ENCODE data around the gene COX7A2L. TPM values are rescaled to one million over a fixed set of nuclear protein-coding genes. Genes with fewer than 3 reads are reported as not detected.

The COX7A2L gene
- total RNA-seq, 1 donor from 2014 or later: 445 TPM

DNA sequence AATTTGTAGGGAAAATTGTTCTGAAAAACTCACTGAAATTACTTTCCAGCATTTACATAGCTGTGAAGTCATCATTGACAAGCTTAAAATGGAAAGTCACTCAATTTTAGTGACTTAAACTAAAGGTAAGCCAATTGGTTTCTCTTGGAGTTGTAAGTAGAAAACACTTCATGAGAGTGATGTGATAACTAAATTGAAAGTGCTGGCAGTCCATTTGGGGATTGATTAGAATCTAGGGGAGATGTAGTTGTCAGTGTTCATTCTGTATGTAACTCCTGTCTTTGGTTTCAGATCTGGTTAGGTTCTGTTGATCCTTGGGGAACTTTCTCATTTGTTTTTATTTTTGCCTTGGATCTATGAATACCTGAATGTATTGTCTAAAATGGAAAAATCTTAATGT lies 53.8 kb downstream of the COX7A2L start:
- Histone ChIP-seq H3K4me3 (ENCODE audit: low read depth, low read length) (no peak overlapping the region), H3K27me3 (ENCODE audit: control insufficient read depth, insufficient read depth, low read length) (no peaks in the 10 kb centered on the region), H3K36me3 (ENCODE audit: control insufficient read depth, insufficient read depth, low read length) (peaks cover 2% of the 10 kb centered on the region)
- FAIRE-seq (no peak), DNase-seq (ENCODE audit: low read depth) (no peak)
- TF ChIP-seq, protein P1, sequence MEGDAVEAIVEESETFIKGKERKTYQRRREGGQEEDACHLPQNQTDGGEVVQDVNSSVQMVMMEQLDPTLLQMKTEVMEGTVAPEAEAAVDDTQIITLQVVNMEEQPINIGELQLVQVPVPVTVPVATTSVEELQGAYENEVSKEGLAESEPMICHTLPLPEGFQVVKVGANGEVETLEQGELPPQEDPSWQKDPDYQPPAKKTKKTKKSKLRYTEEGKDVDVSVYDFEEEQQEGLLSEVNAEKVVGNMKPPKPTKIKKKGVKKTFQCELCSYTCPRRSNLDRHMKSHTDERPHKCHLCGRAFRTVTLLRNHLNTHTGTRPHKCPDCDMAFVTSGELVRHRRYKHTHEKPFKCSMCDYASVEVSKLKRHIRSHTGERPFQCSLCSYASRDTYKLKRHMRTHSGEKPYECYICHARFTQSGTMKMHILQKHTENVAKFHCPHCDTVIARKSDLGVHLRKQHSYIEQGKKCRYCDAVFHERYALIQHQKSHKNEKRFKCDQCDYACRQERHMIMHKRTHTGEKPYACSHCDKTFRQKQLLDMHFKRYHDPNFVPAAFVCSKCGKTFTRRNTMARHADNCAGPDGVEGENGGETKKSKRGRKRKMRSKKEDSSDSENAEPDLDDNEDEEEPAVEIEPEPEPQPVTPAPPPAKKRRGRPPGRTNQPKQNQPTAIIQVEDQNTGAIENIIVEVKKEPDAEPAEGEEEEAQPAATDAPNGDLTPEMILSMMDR (IDR thresholded peaks at IDR 0.05; ENCODE audit: insufficient read depth, low read length, severe bottlenecking): no peak

DNA sequence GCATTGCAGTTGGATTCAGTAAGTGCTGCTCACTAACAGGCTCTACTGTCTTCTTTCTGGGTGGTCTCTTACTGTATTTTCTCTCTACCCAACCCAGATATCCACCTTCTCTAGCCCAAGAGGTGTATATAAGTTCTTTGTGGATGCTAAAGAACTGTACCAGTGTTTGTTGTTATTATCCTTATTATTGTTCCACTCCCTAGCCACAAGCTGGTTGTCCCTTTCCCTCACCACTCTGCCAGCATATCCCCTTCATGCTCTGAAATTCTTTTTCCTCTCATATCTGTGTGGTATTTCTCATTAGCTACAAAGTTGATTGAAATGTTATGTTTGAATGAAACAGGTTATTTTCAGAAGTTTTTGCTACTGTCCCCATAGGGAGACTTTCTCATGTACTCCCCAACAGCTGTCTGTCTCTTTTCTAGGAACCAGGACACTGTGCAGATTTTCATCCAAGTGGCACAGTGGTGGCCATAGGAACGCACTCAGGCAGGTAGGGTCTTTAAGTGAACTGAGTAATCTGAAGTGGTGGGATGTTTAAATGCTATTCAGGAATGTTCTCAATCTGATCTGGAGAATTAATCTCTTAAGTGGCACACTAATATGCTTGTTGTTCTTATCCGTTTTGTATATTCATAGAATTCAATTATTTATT lies 56.8 kb downstream of the COX7A2L start:
- FAIRE-seq (no peak), DNase-seq (ENCODE audit: low read depth) (no peak)
- Histone ChIP-seq H3K27me3 (ENCODE audit: control insufficient read depth, insufficient read depth, low read length) (no peaks in the 10 kb centered on the region), H3K36me3 (ENCODE audit: control insufficient read depth, insufficient read depth, low read length) (peaks cover 2% of the 10 kb centered on the region), H3K4me3 (ENCODE audit: low read depth, low read length) (no peak overlapping the region)
- TF ChIP-seq, protein P1 (IDR thresholded peaks at IDR 0.05; ENCODE audit: insufficient read depth, low read length, severe bottlenecking): no peak

DNA sequence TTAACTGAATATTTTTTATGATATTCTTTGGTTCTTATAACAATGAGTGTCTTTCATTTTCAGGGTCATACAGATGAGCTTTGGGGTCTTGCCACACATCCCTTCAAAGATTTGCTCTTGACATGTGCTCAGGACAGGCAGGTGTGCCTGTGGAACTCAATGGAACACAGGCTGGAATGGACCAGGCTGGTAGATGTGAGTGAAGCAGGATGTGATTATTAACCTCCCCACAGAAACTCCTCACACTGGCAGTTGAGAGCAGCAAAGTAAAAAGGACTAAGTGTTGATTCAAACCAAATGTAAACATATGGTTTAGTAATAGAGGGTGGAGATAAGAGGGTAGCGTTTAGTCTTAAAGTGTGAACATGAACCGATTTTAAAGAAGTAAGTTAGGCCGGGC lies 57.8 kb downstream of the COX7A2L start:
- TF ChIP-seq, protein P1 (IDR thresholded peaks at IDR 0.05; ENCODE audit: insufficient read depth, low read length, severe bottlenecking): no peak
- Histone ChIP-seq H3K4me3 (ENCODE audit: low read depth, low read length) (no peak overlapping the region), H3K36me3 (ENCODE audit: control insufficient read depth, insufficient read depth, low read length) (peaks cover 2% of the 10 kb centered on the region), H3K27me3 (ENCODE audit: control insufficient read depth, insufficient read depth, low read length) (no peaks in the 10 kb centered on the region)
- peak; percentile 25 for DNase-seq (ENCODE audit: low read depth)
- no peak for FAIRE-seq

DNA sequence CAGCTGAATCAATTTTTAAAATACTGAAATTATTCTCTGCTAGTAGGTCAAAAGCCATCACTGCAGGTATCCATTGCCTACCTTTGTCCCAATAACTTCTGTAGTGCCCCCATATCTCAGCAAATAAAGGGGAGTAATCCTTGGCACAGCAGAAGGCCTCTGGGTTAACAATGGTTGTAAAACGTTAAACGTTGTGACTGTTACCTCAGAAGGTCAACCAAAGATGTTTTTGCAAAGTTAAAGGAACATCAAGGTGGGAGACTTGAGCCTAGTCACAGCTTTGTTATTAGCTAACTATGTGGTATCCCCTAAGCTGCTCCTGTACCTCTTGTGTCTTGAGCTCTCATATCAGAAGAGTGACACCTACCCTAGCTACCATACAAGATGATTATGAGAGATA lies 60.5 kb downstream of the COX7A2L start:
- Histone ChIP-seq H3K36me3 (ENCODE audit: control insufficient read depth, insufficient read depth, low read length) (peaks cover 2% of the 10 kb centered on the region), H3K27me3 (ENCODE audit: control insufficient read depth, insufficient read depth, low read length) (no peaks in the 10 kb centered on the region), H3K4me3 (ENCODE audit: low read depth, low read length) (no peak overlapping the region)
- no peak for FAIRE-seq
- TF ChIP-seq, protein P1 (IDR thresholded peaks at IDR 0.05; ENCODE audit: insufficient read depth, low read length, severe bottlenecking): no peak
- no peak for DNase-seq (ENCODE audit: low read depth)

Other genes with a start within 250 kb of the COX7A2L start
- gene EML4, start 191.9 kb downstream of the COX7A2L start, total RNA-seq: 26.3 and 31.9 TPM in 2 replicates
- under 0.01 TPM in 1 of 2 replicates, not detected in the other for gene KCNG3, start 132.8 kb upstream of the COX7A2L start, total RNA-seq
- 18.2 and 30.2 TPM in 2 replicates for gene MTA3, start 207.4 kb upstream of the COX7A2L start, total RNA-seq

Data from bronchial epithelial cell (primary cell).